ENCODE measurements around the gene OSBP2.

Gene OSBP2

GRCh38 chr22:30654361-30654760 lies 40.3 kb upstream of the OSBP2 start:
- Histone ChIP-seq H3K27ac (ENCODE audit: low read length) (no peak overlapping the region), H3K4me3 (ENCODE audit: low read length) (no peak overlapping the region), H3K79me2 (ENCODE audit: low read length) (no peaks in the 10 kb centered on the region), H3K9ac (ENCODE audit: low read length) (no peak overlapping the region), H4K20me1 (ENCODE audit: insufficient read depth, low read length) (no peaks in the 10 kb centered on the region), H3K27me3 (ENCODE audit: low read depth, low read length) (no peaks in the 10 kb centered on the region), H2AFZ (ENCODE audit: low read depth, low read length) (no peak overlapping the region), H3K4me1 (ENCODE audit: low read length) (peaks cover 13% of the 10 kb centered on the region), H3K36me3 (replicated peaks; ENCODE audit: low read depth, low read length) (no peaks in the 10 kb centered on the region), H3K9me3 (ENCODE audit: insufficient read depth, low read length) (no peaks in the 10 kb centered on the region), H3K4me2 (ENCODE audit: low read length) (no peak overlapping the region)
- TF ChIP-seq, protein P1, sequence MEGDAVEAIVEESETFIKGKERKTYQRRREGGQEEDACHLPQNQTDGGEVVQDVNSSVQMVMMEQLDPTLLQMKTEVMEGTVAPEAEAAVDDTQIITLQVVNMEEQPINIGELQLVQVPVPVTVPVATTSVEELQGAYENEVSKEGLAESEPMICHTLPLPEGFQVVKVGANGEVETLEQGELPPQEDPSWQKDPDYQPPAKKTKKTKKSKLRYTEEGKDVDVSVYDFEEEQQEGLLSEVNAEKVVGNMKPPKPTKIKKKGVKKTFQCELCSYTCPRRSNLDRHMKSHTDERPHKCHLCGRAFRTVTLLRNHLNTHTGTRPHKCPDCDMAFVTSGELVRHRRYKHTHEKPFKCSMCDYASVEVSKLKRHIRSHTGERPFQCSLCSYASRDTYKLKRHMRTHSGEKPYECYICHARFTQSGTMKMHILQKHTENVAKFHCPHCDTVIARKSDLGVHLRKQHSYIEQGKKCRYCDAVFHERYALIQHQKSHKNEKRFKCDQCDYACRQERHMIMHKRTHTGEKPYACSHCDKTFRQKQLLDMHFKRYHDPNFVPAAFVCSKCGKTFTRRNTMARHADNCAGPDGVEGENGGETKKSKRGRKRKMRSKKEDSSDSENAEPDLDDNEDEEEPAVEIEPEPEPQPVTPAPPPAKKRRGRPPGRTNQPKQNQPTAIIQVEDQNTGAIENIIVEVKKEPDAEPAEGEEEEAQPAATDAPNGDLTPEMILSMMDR (IDR thresholded peaks at IDR 0.05; ENCODE audit: low read depth, low read length): no peak
- no peak for TF ChIP-seq EZH2phosphoT487 (IDR thresholded peaks at IDR 0.05; ENCODE audit: low read depth)

GRCh38 chr22:30655532-30655931 lies 39.1 kb upstream of the OSBP2 start:
- no peaks in the 10 kb centered on the region for H3K27me3 ChIP-seq (ENCODE audit: low read depth, low read length)
- H3K9me3 ChIP-seq (ENCODE audit: insufficient read depth, low read length): no peaks in the 10 kb centered on the region
- no peak overlapping the region for H3K9ac ChIP-seq (ENCODE audit: low read length)
- no peaks in the 10 kb centered on the region for H4K20me1 ChIP-seq (ENCODE audit: insufficient read depth, low read length)
- no peak overlapping the region for H2AFZ ChIP-seq (ENCODE audit: low read depth, low read length)
- no peak for TF ChIP-seq EZH2phosphoT487 (IDR thresholded peaks at IDR 0.05; ENCODE audit: low read depth)
- TF ChIP-seq, protein P1 (IDR thresholded peaks at IDR 0.05; ENCODE audit: low read depth, low read length): no peak
- H3K79me2 ChIP-seq (ENCODE audit: low read length): no peaks in the 10 kb centered on the region
- H3K36me3 ChIP-seq (replicated peaks; ENCODE audit: low read depth, low read length): no peaks in the 10 kb centered on the region
- peaks cover 4% of the 10 kb centered on the region; the same call in 1 of the 2 replicates for H3K4me1 ChIP-seq (ENCODE audit: low read length)
- H3K4me2 ChIP-seq (ENCODE audit: low read length): no peak overlapping the region
- no peak overlapping the region for H3K27ac ChIP-seq (ENCODE audit: low read length)
- H3K4me3 ChIP-seq (ENCODE audit: low read length): no peak overlapping the region

GRCh38 chr22:30662040-30662439 lies 32.6 kb upstream of the OSBP2 start:
- Histone ChIP-seq H3K4me1 (ENCODE audit: low read length) (peaks cover 5% of the 10 kb centered on the region), H3K36me3 (replicated peaks; ENCODE audit: low read depth, low read length) (no peaks in the 10 kb centered on the region)
- TF ChIP-seq EZH2phosphoT487 (IDR thresholded peaks at IDR 0.05; ENCODE audit: low read depth): no peak
- TF ChIP-seq, protein P1 (IDR thresholded peaks at IDR 0.05; ENCODE audit: low read depth, low read length): no peak

GRCh38 chr22:30664798-30665197 lies 29.9 kb upstream of the OSBP2 start:
- Histone ChIP-seq H3K9ac (ENCODE audit: low read length) (no peak overlapping the region), H4K20me1 (ENCODE audit: insufficient read depth, low read length) (no peaks in the 10 kb centered on the region), H3K27ac (ENCODE audit: low read length) (no peak overlapping the region), H2AFZ (ENCODE audit: low read depth, low read length) (no peak overlapping the region), H3K79me2 (ENCODE audit: low read length) (no peaks in the 10 kb centered on the region), H3K4me3 (ENCODE audit: low read length) (no peak overlapping the region), H3K9me3 (ENCODE audit: insufficient read depth, low read length) (no peaks in the 10 kb centered on the region), H3K27me3 (ENCODE audit: low read depth, low read length) (peaks cover 7% of the 10 kb centered on the region; the same call in 1 of the 2 replicates), H3K4me1 (ENCODE audit: low read length) (peaks cover 10% of the 10 kb centered on the region), H3K4me2 (ENCODE audit: low read length) (no peak overlapping the region), H3K36me3 (replicated peaks; ENCODE audit: low read depth, low read length) (no peaks in the 10 kb centered on the region)
- TF ChIP-seq, protein P1 (IDR thresholded peaks at IDR 0.05; ENCODE audit: low read depth, low read length): no peak
- TF ChIP-seq EZH2phosphoT487 (IDR thresholded peaks at IDR 0.05; ENCODE audit: low read depth): no peak

More at GRCh38 chr22:30662040-30662439, 32.6 kb upstream of the OSBP2 start:
- no peak overlapping the region for H3K27ac ChIP-seq (ENCODE audit: low read length)
- H3K9ac ChIP-seq (ENCODE audit: low read length): no peak overlapping the region
- H3K4me3 ChIP-seq (ENCODE audit: low read length): no peak overlapping the region
- no peaks in the 10 kb centered on the region for H3K27me3 ChIP-seq (ENCODE audit: low read depth, low read length)
- no peaks in the 10 kb centered on the region for H3K9me3 ChIP-seq (ENCODE audit: insufficient read depth, low read length)
- no peak overlapping the region for H3K4me2 ChIP-seq (ENCODE audit: low read length)
- H4K20me1 ChIP-seq (ENCODE audit: insufficient read depth, low read length): no peaks in the 10 kb centered on the region
- no peaks in the 10 kb centered on the region for H3K79me2 ChIP-seq (ENCODE audit: low read length)
- no peak overlapping the region for H2AFZ ChIP-seq (ENCODE audit: low read depth, low read length)

All from OCI-LY3 (cell line).